Nephron progenitor cell (in vitro differentiated cells): ENCODE measurements around the gene BTLA.
A peak's percentile ranks its signal among the peaks of the same experiment; 100 is the strongest.

Source experiments
- DNase-seq: peaks from one replicate; pipeline ENCODE4 v3.0.0; 2021
- H3K27ac Mint-ChIP-seq: 2 replicates; pipeline ENCODE4 v1.8.0; 2021; ENCODE audit warnings: mild to moderate bottlenecking, moderate library complexity, mixed read lengths
- H3K27me3 Mint-ChIP-seq: 2 replicates; pipeline ENCODE4 v1.8.0; 2021; ENCODE audit warnings: mild to moderate bottlenecking, low read depth, mixed read lengths; ENCODE audit not compliant: poor library complexity
- H3K36me3 Mint-ChIP-seq: 2 replicates; pipeline ENCODE4 v1.8.0; 2021; ENCODE audit warnings: low read depth, mixed read lengths
- H3K4me1 Mint-ChIP-seq: 2 replicates; pipeline ENCODE4 v1.8.0; 2021; ENCODE audit warnings: mixed read lengths
- H3K4me3 Mint-ChIP-seq: 2 replicates; pipeline ENCODE4 v1.8.0; 2021; ENCODE audit warnings: mild to moderate bottlenecking, moderate library complexity, mixed read lengths
- H3K9me3 Mint-ChIP-seq: 2 replicates; pipeline ENCODE4 v1.8.0; 2021; ENCODE audit warnings: mild to moderate bottlenecking, moderate library complexity, mixed read lengths
- TF ChIP-seq, protein P1 (sequence below): fragments of 200-600 bp; sonication (generic); IDR thresholded peaks from 2 replicates; pipeline ENCODE4 v1.5.0; 2021; ENCODE audit warnings: antibody characterized with exemption

BTLA gene

GRCh38 chr3:112456147-112456546 is 43.1 kb downstream of the BTLA start:
- Mint-ChIP-seq H3K27me3 (no peaks in the 10 kb centered on the region), H3K9me3 (no peaks in the 10 kb centered on the region), H3K27ac (no peak overlapping the region), H3K36me3 (no peaks in the 10 kb centered on the region), H3K4me3 (no peak overlapping the region), H3K4me1 (peaks cover 4% of the 10 kb centered on the region)
- DNase-seq = no peak
- TF ChIP-seq, protein P1, sequence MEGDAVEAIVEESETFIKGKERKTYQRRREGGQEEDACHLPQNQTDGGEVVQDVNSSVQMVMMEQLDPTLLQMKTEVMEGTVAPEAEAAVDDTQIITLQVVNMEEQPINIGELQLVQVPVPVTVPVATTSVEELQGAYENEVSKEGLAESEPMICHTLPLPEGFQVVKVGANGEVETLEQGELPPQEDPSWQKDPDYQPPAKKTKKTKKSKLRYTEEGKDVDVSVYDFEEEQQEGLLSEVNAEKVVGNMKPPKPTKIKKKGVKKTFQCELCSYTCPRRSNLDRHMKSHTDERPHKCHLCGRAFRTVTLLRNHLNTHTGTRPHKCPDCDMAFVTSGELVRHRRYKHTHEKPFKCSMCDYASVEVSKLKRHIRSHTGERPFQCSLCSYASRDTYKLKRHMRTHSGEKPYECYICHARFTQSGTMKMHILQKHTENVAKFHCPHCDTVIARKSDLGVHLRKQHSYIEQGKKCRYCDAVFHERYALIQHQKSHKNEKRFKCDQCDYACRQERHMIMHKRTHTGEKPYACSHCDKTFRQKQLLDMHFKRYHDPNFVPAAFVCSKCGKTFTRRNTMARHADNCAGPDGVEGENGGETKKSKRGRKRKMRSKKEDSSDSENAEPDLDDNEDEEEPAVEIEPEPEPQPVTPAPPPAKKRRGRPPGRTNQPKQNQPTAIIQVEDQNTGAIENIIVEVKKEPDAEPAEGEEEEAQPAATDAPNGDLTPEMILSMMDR = no peak

DNA sequence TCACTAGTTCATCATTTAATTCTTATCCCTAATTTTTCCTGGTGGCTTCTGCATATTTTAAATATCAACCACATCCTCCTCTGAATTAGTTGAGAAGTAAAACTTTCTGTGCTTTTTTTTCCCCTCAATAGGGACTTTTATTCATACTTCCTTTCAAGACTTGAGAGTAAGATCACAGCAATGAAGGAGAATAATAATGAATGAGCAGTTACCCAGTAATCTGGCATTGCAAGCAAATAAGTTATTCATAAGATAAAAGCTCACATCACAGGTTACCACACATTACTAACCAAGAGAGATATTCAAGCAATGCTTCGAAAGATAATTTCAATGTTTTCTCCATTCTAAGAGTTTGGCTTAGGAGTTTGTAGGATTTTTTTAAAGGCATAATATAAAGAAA is 50.3 kb downstream of the BTLA start:
- H3K36me3 Mint-ChIP-seq = no peaks in the 10 kb centered on the region
- TF ChIP-seq, protein P1 = no peak
- no peak overlapping the region for H3K27ac Mint-ChIP-seq
- H3K4me3 Mint-ChIP-seq = no peak overlapping the region
- peaks cover 3% of the 10 kb centered on the region for H3K9me3 Mint-ChIP-seq
- no peaks in the 10 kb centered on the region for H3K4me1 Mint-ChIP-seq
- no peak for DNase-seq
- no peaks in the 10 kb centered on the region for H3K27me3 Mint-ChIP-seq

- Mint-ChIP-seq H3K4me1 (no peaks in the 10 kb centered on the region), H3K4me3 (no peak overlapping the region), H3K27ac (no peak overlapping the region), H3K9me3 (peaks cover 6% of the 10 kb centered on the region), H3K27me3 (no peaks in the 10 kb centered on the region), H3K36me3 (no peaks in the 10 kb centered on the region)
- TF ChIP-seq, protein P1 = no peak
- DNase-seq = no peak
Observed at GRCh38 chr3:112446343-112446742, 52.9 kb downstream of the BTLA start.

GRCh38 chr3:112445839-112446238 is 53.4 kb downstream of the BTLA start:
- Mint-ChIP-seq H3K27me3 (no peaks in the 10 kb centered on the region), H3K4me3 (no peak overlapping the region), H3K4me1 (no peaks in the 10 kb centered on the region), H3K36me3 (no peaks in the 10 kb centered on the region), H3K9me3 (peaks cover 6% of the 10 kb centered on the region), H3K27ac (no peak overlapping the region)
- no peak for DNase-seq
- TF ChIP-seq, protein P1 = no peak

DNA sequence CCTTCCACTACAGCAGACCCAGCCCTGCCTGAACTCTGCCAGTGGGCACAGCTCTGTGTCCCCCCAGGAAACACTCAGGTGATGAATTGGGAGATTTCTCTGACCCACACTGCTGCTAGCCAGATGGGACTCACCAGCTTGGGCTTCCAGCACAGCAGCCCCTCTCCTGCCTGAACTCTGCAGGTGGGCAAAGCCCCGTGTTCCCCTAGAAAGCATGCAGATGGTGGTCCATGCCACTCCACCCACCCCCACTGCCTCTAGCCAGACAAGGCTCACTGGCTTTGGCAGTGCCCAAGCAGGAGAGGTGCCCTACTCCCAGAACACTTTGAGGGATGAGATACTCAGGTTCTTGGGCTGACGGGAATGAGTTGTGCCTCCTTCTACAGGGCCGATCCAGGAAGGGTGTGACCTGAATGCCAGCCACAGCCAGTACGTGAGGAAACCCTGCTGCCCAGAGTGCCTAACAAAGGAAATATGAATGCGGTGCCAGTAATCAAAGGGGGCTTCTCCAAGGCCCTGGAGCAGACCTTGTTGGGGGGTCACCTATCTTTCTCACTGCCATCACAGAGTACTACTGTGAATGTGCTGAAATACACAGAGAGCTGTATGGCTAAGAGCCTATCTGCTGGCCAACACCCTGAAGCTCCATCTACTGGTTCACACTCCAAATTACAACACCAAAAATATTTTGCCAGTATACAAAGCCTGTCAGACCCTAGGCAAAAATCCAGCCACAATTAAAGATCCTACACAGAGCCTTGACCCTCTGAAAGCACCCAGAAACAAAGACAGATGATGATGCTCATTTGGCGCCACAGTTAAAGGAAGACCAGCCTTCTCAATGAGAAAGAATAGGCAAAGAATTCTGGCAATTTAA is 61.9 kb downstream of the BTLA start:
- H3K27ac Mint-ChIP-seq = no peak overlapping the region
- H3K4me1 Mint-ChIP-seq = no peaks in the 10 kb centered on the region
- DNase-seq = no peak
- peaks cover 49% of the 10 kb centered on the region for H3K9me3 Mint-ChIP-seq
- TF ChIP-seq, protein P1 = peak; percentile 6
- H3K4me3 Mint-ChIP-seq = no peak overlapping the region
- H3K36me3 Mint-ChIP-seq = peaks cover 10% of the 10 kb centered on the region
- H3K27me3 Mint-ChIP-seq = no peaks in the 10 kb centered on the region

- no peak overlapping the region for H3K4me3 Mint-ChIP-seq
- no peaks in the 10 kb centered on the region for H3K27me3 Mint-ChIP-seq
- TF ChIP-seq, protein P1 = no peak
- H3K9me3 Mint-ChIP-seq = peaks cover 16% of the 10 kb centered on the region
- DNase-seq = no peak
- no peaks in the 10 kb centered on the region for H3K36me3 Mint-ChIP-seq
- H3K4me1 Mint-ChIP-seq = peaks cover 5% of the 10 kb centered on the region
- no peak overlapping the region for H3K27ac Mint-ChIP-seq
Observed at GRCh38 chr3:112429960-112430359, 69.3 kb downstream of the BTLA start.
